ENCODE measurements around the gene RBM47.

- no peak for TF ChIP-seq POLR2A (IDR thresholded peaks at IDR 0.05)
- no peak for TF ChIP-seq CTCF (IDR thresholded peaks at IDR 0.05)
These were observed 82.5 kb downstream of the RBM47 start for GRCh38 chr4:40546969-40547788.

All from thyroid gland (tissue), 4 donors.